HFFc6 (cell line): ENCODE results near the gene EXOC6B. TPM values are rescaled to one million over a fixed set of nuclear protein-coding genes. Genes with fewer than 3 reads are reported as not detected.

Experiments
- DNase-seq: peaks from one replicate; pipeline ENCODE4 v3.0.0-alpha.2; 2018
- H3K27ac Mint-ChIP-seq: 2 replicates; pipeline ENCODE4 v1.8.0; 2020; ENCODE audit warnings: mild to moderate bottlenecking, mixed read lengths
- H3K27me3 Mint-ChIP-seq: 2 replicates; pipeline ENCODE4 v1.8.0; 2021; ENCODE audit warnings: mild to moderate bottlenecking, moderate library complexity, mixed read lengths; ENCODE audit not compliant: insufficient read depth
- H3K36me3 Mint-ChIP-seq: 2 replicates; pipeline ENCODE4 v1.8.0; 2021; ENCODE audit warnings: low read depth, mixed read lengths
- H3K4me1 Mint-ChIP-seq: 2 replicates; pipeline ENCODE4 v1.8.0; 2020; ENCODE audit warnings: low read depth, mixed read lengths
- H3K4me3 Mint-ChIP-seq: 2 replicates; pipeline ENCODE4 v1.8.0; 2020; ENCODE audit warnings: mild to moderate bottlenecking, moderate library complexity, mixed read lengths
- H3K9me3 Mint-ChIP-seq: 2 replicates; pipeline ENCODE4 v1.8.0; 2020; ENCODE audit warnings: mild to moderate bottlenecking, mixed read lengths
- total RNA-seq, 6 experiments: library from RNA; stranded (reverse); fragmentation: NEBNext Ultra II Directional; extraction: Animal tissue kit (Norgen Biotek cat#: 25700); gene quantifications; 2 replicates in 1 of 6; 3 replicates in 5 of 6; pipeline ENCODE4 v1.2.3, GENCODE V29; 2021
- TF ChIP-seq, protein P1 (sequence below): fragments of 200-600 bp; sonication (generic); IDR thresholded peaks from 2 replicates; pipeline ENCODE4 v1.5.0; 2021; ENCODE audit warnings: antibody characterized with exemption, mild to moderate bottlenecking

EXOC6B gene
- total RNA-seq, 6 experiments from 2014 or later, result 24.8 to 33.0 (median 27.4) TPM

DNA sequence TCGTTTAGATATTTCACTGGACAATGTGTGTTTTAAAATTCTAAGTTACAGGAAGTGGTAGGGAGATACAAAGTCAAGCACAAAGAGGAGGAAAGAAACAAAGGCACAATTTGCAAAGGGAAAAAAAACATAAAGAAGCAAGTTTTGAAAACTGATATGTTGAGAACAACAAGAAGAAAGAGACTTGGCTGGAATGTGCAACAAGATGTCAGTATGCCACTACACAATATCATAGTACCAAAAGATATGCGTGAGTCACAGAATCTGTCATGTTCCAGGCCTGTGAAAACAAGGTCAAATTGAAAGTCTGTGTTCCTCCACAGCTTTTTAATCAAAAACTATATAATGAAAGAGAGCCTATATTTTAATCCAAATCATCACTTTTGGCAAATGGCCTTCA is 12.0 kb downstream of the EXOC6B start:
- TF ChIP-seq, protein P1, sequence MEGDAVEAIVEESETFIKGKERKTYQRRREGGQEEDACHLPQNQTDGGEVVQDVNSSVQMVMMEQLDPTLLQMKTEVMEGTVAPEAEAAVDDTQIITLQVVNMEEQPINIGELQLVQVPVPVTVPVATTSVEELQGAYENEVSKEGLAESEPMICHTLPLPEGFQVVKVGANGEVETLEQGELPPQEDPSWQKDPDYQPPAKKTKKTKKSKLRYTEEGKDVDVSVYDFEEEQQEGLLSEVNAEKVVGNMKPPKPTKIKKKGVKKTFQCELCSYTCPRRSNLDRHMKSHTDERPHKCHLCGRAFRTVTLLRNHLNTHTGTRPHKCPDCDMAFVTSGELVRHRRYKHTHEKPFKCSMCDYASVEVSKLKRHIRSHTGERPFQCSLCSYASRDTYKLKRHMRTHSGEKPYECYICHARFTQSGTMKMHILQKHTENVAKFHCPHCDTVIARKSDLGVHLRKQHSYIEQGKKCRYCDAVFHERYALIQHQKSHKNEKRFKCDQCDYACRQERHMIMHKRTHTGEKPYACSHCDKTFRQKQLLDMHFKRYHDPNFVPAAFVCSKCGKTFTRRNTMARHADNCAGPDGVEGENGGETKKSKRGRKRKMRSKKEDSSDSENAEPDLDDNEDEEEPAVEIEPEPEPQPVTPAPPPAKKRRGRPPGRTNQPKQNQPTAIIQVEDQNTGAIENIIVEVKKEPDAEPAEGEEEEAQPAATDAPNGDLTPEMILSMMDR, result no peak
- H3K4me1 Mint-ChIP-seq, result peaks cover 37% of the 10 kb centered on the region
- no peaks in the 10 kb centered on the region for H3K27me3 Mint-ChIP-seq
- H3K36me3 Mint-ChIP-seq, result peaks cover 19% of the 10 kb centered on the region
- H3K27ac Mint-ChIP-seq, result no peak overlapping the region
- H3K4me3 Mint-ChIP-seq, result no peak overlapping the region; the same call in 1 of the 2 replicates
- DNase-seq, result peak; percentile 36
- H3K9me3 Mint-ChIP-seq, result peaks cover 13% of the 10 kb centered on the region

DNA sequence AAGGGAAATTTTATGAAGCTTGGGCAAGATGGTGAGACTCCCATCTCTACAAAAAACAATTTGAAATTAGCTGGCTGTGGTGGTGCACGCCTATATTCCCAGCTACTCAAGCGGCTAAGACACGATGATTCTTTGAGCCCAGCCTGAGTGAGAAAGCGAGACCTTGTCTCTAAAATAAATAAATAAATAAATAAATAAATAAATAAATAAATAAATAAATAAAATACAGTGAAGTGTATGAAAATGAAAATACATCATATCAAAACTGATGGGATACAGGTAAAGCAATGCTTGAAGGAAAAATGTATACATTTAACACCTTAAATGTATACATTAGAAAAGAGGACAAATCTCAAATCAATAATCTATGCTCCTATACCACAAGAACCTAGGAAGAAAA is 15.7 kb downstream of the EXOC6B start:
- TF ChIP-seq, protein P1, result no peak
- Mint-ChIP-seq H3K4me1 (peaks cover 28% of the 10 kb centered on the region), H3K4me3 (no peak overlapping the region), H3K9me3 (peaks cover 21% of the 10 kb centered on the region), H3K27ac (no peak overlapping the region), H3K27me3 (no peaks in the 10 kb centered on the region), H3K36me3 (peaks cover 41% of the 10 kb centered on the region)
- no peak for DNase-seq

DNA sequence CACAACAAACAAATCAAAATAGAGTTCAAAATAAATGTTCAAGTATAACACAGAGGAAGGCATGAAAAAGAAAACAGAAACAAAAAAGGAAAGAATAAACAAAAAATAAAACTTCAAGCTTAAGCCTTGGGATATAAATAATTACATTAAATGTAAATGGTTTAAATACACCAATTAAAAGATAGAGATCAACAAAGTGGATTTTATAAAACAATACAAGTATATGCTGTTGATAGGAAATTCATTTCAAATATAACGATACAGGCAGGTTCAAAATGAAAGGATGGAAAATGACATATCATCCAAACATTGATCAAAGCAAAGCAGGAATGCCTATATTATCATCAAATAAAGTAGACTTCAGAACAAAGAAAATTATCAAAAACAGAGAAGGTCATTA is 16.7 kb downstream of the EXOC6B start:
- no peak overlapping the region for H3K4me3 Mint-ChIP-seq
- H3K9me3 Mint-ChIP-seq, result peaks cover 21% of the 10 kb centered on the region
- no peak overlapping the region for H3K27ac Mint-ChIP-seq
- peaks cover 41% of the 10 kb centered on the region for H3K36me3 Mint-ChIP-seq
- peaks cover 25% of the 10 kb centered on the region for H3K4me1 Mint-ChIP-seq
- no peak for DNase-seq
- H3K27me3 Mint-ChIP-seq, result no peaks in the 10 kb centered on the region
- TF ChIP-seq, protein P1, result no peak

DNA sequence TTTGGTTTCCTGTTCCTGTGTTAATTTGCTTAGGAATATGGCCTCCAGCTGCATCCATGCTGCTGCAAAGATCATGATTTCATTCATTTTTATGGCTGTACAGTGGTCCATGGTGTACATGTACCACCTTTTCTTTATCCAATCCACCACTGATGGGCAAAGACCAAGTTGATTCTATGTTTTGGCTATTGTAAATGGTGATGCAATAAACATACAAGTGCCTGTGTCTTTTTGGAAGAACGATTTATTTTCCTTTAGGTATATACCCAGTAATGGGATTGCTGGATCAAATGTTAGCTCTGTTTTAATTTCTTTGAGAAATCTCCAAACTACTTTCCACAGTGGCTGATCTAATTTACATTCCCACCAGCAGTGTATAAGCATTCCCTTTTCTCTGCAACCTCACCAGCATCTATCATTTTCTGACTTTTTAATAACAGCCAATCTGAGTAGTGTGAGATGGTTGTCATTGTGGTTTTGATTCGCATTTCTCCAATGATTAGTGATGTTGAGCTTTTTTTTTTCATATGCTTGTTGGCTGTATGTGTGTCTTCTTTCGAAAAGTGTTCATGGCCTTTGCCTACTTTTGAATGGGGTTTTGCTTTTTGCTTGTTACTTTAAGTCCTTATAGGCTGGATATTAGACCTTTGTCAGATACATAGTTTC is 19.4 kb downstream of the EXOC6B start:
- Mint-ChIP-seq H3K27ac (no peak overlapping the region), H3K4me1 (peaks cover 24% of the 10 kb centered on the region), H3K36me3 (peaks cover 41% of the 10 kb centered on the region), H3K4me3 (no peak overlapping the region), H3K27me3 (no peaks in the 10 kb centered on the region), H3K9me3 (peaks cover 21% of the 10 kb centered on the region)
- DNase-seq, result no peak
- TF ChIP-seq, protein P1, result no peak

DNA sequence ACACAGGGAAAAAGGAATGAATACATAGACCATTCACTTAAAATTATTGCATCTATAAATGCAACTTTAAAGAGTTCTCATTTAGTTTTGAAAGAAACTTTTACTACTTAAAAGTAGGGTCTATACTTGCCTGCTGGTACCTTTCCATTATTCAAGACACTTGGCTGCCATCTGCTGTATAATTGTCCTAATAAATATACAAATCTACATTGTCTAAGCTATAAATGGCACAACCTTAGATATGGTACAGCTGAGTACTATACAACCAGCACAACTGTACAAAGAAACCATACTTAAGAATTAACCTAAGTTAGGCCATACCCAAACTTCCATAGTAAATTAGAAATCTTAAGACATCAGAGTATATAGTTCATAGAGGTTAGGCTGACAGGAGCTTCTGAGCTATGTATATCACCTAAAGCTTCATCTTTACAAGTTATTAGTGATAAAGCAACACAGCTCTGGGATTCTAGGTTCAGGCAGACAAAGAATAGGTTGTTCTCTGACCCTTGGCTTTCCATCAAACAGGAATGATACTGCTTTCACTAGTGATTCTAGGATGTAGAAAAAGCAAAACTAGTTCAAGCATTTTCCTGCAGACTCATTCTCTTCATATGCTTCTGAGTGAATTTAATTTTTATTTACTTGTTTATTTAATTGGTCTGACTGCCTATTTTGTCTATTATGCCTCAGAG is 22.1 kb downstream of the EXOC6B start:
- H3K4me3 Mint-ChIP-seq, result no peak overlapping the region
- H3K27me3 Mint-ChIP-seq, result no peaks in the 10 kb centered on the region
- peaks cover 8% of the 10 kb centered on the region for H3K9me3 Mint-ChIP-seq
- TF ChIP-seq, protein P1, result no peak
- peaks cover 21% of the 10 kb centered on the region for H3K36me3 Mint-ChIP-seq
- DNase-seq, result no peak
- peaks cover 24% of the 10 kb centered on the region for H3K4me1 Mint-ChIP-seq
- H3K27ac Mint-ChIP-seq, result peak overlapping the region; percentile 14; the same call in 1 of the 2 replicates
